Stimulated activated CD4-positive, alpha-beta T cell treated with anti-CD3 and anti-CD28 coated beads, Interleukin-12 subunit alpha, Interleukin-12 subunit beta, amount 100 ng/mL, for 4 hours (primary cell): Measurements from ENCODE around the gene ECHDC3.

Experiments
- DNase-seq: peaks from one replicate; pipeline ENCODE4 v3.0.0-alpha.2; 2020

Gene ECHDC3

GRCh38 chr10:11787846-11788245 is 45.7 kb downstream of the ECHDC3 start:
- DNase-seq, result no peak

GRCh38 chr10:11789306-11789705 is 47.1 kb downstream of the ECHDC3 start:
- DNase-seq, result no peak

DNA sequence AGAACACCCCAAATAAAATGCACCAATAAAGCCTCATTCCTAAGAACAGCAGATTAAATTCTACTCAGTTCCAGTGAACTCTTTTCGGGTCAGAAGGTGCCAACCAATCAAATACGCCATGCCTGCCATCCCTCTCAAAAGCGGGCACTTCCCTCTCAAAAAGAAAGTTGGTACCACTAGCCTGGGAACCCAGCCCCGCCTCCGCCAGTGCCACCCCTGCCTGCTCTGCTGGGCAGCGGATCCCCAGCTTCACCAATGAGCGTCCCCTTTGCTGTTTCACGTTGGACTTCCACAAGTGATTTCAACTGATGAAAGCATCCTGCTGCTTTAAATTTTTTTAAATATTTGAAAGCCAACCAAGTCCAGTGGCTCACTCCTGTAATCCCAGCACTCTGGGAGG is 47.8 kb downstream of the ECHDC3 start:
- no peak for DNase-seq

DNA sequence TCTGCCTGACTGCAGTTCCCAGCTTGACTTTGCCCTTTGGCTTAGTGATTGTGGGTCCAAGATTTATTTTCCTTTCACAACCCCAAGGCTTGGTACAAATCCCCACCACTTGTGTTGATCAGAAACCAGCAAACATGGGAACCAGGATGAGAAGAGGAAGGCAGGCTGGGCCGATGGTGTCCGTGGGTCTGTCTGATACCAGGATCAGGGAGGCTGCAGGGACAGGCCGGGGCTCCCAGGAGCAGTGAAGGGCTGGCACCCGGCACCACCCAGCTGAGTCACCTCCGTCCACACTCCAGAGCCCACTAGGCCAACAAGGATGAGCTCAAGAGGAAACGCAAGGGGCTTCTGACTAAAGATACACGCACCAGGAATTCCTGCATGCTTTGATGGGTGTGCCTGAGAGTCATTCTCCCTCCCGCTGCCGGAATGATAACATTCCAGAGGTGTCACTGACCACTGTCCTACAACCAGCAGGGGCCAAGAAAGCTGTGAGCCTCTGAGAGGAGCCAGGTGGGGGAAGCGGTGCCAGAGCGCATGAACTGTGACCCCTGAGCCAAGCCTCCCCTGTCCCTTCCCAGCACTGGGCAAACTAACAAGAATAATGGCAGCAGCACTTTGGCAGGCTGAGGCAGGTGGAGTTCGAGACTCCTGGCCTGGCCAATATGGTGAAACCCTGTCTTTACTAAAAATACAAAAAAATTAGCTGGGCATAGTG is 51.7 kb downstream of the ECHDC3 start:
- DNase-seq, result no peak

DNA sequence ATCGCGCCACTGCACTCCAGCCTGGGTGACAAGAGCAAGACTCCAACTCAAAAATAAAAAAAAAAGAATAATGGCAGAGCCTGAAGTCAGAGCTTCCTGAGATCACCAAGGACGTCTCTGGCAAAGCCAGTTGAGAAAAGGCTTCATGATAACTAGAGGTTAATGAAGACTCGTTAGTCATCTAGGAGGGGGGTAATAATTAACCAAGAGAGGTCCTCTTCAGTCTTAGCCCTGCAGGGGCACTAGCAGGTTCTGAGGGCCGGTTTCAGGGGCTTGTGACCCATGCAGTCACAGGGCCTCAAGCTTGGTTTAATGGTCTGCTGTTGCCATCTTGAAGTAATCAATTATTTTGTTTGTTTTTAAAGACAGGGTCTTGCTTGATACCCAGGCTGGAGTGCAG is 52.4 kb downstream of the ECHDC3 start:
- no peak for DNase-seq

DNA sequence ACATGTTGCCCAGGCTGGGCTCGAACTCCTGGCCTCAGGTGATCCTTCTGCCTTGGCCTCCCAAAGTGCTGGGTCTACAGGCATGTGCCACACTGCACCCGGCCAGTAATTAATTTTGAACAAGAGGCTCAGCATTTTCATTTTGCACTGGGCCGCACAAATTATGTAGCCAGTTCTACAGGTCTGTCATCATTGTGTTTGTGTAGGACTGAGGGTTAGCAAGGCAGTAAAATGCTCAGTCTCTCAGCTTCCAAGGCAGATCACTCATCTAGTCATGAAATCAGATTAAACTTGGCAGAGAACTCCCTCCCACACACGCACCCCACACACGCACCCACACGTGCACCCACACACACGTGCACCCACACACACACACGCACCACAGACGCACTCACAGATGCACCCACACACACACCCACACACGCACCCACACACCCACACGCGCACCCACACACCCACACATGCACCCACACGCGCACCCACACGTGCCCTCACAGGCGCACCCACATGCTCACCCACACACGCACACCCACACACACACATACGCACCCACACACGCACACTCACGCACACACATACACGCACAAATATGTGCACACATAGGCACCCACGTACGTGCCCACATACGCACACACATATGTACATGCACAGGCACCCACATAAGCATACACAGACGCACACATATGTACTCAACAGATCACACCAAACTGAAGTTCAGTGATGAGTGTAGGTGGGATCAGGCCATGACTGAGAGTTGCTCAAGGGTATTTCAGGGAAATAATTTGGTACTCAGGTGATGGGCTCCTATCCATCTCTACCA is 53.1 kb downstream of the ECHDC3 start:
- no peak for DNase-seq

- DNase-seq, result no peak
These were observed 54.3 kb downstream of the ECHDC3 start for GRCh38 chr10:11796474-11796873.

DNA sequence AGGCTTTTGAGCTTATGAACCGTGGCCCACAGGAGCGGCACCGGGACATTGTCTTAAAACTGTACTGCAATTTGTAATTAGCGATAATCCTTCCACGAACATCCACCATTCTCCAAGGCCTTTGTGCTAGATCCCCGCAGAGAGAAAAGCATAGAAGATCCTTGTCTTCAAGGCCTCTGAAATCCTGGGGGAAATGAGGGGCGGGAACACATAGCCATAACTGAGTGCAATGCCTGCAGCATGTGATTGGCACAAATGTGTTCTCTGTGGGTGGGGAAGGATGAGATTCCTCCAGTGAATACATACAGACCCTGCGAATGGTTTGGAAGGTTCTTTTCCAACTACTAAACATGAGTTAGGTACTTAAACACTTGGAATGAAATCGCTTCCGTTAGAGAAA is 55.1 kb downstream of the ECHDC3 start:
- DNase-seq, result no peak

DNA sequence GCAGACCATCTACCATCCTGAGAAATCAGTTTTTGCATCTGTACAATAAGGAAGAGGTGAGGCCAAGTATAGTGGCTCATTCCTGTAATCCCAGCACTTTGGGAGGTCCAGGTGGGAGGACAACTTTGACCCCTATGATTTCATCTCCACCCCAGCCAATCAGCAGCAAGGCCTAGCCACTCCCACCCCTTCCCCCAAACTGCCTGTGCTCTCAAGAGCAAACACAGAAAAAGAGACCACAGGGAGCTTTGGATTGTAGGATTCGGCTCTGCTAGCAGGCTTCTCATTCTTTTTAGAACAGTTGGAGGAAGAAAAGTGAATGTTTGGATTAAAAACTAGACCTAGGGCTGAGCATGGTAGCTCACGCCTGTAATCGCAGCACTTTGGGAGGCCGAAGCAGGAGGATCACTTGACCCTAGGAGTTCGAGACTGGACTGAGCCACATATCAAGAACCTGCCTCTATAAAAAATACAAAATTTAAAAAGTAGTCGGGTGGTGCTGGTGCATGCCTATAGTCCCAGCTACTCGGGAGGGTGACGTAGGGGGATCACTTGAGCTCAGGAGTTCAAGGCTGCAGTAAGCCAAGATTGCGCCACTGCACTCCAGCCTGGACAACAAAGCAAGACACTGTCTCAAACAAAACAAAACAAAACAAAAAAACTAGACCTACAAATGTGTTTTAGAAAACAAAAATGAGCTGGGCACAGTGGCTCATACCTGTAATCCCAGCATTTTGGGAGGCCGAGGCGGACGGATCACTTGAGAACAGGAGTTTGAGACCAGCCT is 55.9 kb downstream of the ECHDC3 start:
- DNase-seq, result no peak

- no peak for DNase-seq
These were observed 56.9 kb downstream of the ECHDC3 start for GRCh38 chr10:11798845-11799735.

DNA sequence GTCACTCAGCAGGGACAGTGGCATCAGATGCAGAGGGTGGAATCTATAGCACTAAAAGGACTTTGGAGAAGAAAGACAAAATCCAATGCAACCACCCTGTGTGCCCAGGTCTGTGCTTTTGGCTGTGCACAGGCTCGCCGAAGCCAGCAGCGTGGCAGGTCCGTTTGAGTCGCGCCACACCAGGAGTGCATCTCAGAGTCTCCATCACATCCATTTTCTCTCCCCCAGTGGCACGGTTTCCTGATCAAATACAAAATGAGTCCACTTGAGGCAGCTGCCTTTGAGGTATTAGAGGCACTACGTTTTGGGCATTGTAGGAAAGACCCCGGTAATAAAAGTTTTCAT is 57.5 kb downstream of the ECHDC3 start:
- no peak for DNase-seq

GRCh38 chr10:11804336-11804735 is 62.2 kb downstream of the ECHDC3 start:
- no peak for DNase-seq

DNA sequence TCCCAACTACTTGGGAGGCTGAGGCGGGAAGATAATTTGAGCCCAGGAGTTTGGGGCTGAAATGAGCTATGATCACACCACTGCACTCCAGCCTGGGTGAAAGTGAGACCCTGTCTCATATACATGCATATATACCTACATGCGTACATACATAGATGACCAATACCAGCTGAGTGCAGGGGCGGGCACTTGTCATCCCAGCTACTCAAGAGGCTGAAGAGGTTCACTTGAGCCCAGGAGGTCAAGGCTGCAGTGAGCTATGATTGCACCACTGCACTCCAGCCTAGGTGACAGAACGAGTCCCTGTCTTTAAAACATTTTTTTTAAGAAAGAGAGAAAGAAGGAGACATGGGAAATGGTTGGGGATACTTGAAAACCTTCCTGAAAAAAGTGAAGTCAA is 63.6 kb downstream of the ECHDC3 start:
- DNase-seq, result no peak

GRCh38 chr10:11806706-11807105 is 64.5 kb downstream of the ECHDC3 start:
- no peak for DNase-seq

DNA sequence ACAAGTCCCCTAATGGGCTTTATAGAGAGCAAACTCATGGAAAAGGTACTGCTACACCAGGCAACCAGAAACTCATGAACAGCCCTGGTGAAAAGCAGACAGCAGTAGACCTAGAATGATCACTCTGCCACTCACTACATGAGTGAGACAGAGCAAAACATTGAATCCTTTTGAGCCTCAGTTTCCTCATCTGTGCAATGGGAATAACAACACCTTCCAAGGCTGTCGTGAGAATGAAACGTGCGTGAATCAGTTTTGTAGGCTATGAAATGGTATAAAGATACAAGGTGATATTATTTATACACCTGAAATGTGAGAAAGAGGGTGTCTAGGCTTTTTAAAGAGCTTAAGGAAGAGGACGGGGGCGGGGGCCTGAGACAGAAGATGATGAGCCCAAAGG is 66.6 kb downstream of the ECHDC3 start:
- DNase-seq, result no peak

DNA sequence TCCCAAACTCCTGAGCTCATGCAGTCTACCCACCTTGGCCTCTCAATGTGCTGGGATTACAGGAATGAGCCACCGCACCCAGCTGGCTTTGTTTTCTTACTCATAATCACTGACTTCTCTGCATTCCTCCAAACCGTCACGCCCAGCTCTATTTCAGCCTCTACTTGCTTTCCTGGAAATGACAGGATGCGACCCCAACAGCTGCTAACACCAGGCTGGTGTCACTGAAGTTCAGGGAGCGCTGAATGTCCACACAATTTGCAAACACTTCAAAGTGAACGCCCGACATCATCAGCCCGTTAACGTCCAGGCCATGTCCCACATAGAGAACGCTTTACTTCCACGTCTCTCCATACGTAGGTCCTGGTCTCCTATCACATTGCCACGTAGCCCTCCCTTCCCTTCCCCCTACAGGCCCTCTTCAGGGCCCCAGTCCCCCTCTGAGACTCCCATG is 68.2 kb downstream of the ECHDC3 start:
- DNase-seq, result no peak

GRCh38 chr10:11810973-11811372 is 68.8 kb downstream of the ECHDC3 start:
- no peak for DNase-seq

- no peak for DNase-seq
These were observed 71.0 kb downstream of the ECHDC3 start for GRCh38 chr10:11813177-11813576.
